ENCODE data around the gene GABRP.
"Not testable (repeated sequence)": the region's sequence is repeated elsewhere in the genome, so short reads cannot be mapped to it uniquely, and the experiment has no call there.

Gene GABRP

DNA sequence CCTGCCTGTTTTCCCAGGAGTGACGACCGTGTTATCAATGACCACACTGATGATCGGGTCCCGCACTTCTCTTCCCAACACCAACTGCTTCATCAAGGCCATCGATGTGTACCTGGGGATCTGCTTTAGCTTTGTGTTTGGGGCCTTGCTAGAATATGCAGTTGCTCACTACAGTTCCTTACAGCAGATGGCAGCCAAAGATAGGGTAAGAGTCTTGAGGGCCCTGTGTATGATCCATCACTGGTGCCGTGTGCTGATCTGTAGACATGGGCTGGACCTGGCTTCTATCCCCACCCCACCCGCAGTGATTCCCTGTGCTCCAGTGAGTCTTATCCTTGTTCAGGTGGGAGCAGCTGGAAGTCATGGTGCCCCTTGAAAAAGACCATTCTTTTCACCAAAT, 26.0 kb downstream of the GABRP start:
- peak; percentile 45 for DNase-seq

DNA sequence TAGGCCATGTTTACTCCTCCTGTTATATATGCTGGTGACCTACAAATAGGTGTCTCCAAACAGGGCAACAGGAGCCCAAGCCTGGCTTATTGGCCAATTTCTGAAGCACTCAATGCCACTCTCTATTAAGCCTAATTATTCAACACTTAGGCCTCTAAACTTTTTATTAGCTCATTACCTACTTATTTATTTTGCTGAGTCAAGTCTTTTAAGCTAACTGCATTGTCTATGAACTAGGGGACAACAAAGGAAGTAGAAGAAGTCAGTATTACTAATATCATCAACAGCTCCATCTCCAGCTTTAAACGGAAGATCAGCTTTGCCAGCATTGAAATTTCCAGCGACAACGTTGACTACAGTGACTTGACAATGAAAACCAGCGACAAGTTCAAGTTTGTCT, 28.2 kb downstream of the GABRP start:
- no peak for DNase-seq

- DNase-seq, result no peak
Observed at GRCh38 chr5:170813231-170813630, 29.7 kb downstream of the GABRP start.

DNA sequence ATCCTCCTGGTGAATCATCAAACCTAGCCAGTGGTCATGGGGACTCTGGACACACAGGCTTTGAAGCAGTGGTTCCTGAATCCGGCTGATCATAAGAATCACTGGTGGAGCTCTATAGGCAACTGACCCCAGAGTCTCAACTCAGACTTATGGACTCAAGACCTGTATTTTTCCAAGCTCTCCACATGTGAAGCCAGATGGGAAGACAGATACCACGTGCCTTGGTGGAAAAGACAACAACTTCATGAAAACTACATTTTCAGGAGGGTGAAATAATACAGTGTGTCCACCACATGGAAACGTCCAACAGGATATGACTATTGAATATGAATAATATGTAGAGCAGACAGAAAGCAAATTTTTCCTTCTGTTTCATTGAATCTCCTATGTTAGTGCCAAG, 33.7 kb downstream of the GABRP start:
- no peak for DNase-seq

GRCh38 chr5:170818232-170818631, 34.7 kb downstream of the GABRP start:
- no peak for DNase-seq

- DNase-seq, result no peak
Observed at GRCh38 chr5:170819824-170820223, 36.3 kb downstream of the GABRP start.

DNA sequence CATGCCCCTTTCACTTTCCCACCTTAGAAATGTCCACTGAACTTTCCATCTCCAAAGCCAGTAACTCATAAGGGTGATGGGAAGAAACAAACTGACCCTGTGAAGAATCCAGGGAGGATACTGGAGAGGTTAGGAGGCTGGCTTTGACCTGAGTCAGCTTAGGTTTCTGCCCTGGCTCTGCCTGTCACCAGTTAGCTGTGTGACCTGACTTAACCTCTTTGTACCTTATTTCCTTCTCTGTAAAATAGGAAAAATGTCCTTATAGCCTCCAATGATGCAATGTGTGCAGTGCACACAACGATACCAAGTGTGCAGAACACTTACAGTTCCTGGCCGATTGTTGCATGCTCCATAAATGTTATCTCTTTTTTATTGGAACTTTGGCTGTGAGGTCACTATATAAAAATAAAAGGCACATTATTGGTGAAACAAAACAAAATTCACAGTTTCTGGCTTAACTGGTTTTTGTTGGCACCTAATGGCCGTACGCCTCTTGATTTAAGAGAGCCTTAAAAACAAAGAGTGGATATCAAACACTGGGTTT, 37.8 kb downstream of the GABRP start:
- DNase-seq, result no peak

GRCh38 chr5:170826117-170826516, 42.6 kb downstream of the GABRP start:
- DNase-seq, result no peak

- DNase-seq, result no peak
Observed at GRCh38 chr5:170832241-170832640, 48.7 kb downstream of the GABRP start.

- not testable (repeated sequence) for DNase-seq
Observed at GRCh38 chr5:170833981-170834380, 50.5 kb downstream of the GABRP start.

- no peak for DNase-seq
Observed at GRCh38 chr5:170836226-170836625, 52.7 kb downstream of the GABRP start.

- no peak for DNase-seq
Observed at GRCh38 chr5:170843870-170844269, 60.3 kb downstream of the GABRP start.

DNA sequence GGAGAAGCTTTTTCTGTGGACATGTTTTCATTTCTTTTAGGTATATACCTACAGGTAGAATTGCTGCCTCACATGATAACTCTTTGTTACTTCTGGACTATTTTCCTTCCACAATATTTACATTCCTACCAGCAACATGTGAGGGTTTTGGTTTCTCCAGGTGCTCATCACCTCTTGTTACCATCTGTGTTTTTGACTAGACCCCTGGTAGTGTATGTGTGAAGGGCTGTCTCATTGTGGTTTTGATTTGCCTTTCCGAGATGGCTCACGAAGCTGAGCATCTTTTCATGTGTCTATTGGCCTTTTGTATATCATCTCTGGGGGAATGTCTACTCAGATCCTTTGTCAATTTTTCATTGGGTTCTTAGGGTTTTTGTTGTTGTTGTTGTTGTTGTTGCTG, 61.1 kb downstream of the GABRP start:
- DNase-seq, result no peak

DNA sequence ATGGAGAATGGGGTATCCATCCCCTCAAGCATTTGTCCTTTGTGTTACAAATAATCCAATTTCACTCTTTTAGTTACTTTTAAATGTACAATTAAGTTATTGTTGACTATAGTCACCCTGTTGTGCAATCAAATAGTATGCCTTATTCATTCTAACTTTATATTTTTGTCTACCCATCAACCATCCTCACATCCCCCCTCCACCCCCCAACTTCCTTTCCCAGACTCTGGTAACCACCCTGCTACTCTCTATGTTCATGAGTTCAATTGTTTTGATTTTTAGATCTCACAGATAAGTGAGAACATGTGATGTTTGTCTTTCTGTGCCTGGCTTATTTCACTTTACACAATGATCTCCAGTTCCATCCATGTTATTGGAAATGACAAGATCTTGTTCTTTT, 62.9 kb downstream of the GABRP start:
- DNase-seq, result no peak

- no peak for DNase-seq
Observed at GRCh38 chr5:170846846-170847245, 63.3 kb downstream of the GABRP start.

GRCh38 chr5:170848033-170848432, 64.5 kb downstream of the GABRP start:
- DNase-seq, result no peak

GRCh38 chr5:170849374-170849773, 65.8 kb downstream of the GABRP start:
- DNase-seq, result no peak

DNA sequence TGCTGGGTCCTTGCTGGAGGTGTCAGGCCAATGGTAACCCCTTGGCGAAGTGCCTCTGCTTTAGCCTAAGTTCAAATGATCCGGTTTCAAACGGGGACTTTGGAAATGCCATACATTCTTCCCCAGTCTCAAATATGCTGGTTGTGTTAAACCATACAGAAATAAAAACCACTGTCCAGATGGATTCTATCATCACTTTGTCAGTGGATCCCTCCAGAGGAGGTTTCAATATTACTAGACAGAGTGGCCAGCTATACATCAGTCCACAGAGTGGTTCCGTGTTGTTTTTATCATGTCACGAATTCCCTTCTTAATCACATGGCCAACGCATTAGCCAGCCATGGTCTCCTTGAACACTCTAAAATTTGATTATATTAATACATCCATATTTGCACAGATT, 71.0 kb downstream of the GABRP start:
- no peak for DNase-seq

GRCh38 chr5:170857066-170857465, 73.5 kb downstream of the GABRP start:
- no peak for DNase-seq

GRCh38 chr5:170860415-170860814, 76.9 kb downstream of the GABRP start:
- DNase-seq, result no peak

- DNase-seq, result no peak
Observed at GRCh38 chr5:170860818-170861666, 77.5 kb downstream of the GABRP start.

GRCh38 chr5:170861667-170861916, 78.1 kb downstream of the GABRP start:
- DNase-seq, result no peak

DNA sequence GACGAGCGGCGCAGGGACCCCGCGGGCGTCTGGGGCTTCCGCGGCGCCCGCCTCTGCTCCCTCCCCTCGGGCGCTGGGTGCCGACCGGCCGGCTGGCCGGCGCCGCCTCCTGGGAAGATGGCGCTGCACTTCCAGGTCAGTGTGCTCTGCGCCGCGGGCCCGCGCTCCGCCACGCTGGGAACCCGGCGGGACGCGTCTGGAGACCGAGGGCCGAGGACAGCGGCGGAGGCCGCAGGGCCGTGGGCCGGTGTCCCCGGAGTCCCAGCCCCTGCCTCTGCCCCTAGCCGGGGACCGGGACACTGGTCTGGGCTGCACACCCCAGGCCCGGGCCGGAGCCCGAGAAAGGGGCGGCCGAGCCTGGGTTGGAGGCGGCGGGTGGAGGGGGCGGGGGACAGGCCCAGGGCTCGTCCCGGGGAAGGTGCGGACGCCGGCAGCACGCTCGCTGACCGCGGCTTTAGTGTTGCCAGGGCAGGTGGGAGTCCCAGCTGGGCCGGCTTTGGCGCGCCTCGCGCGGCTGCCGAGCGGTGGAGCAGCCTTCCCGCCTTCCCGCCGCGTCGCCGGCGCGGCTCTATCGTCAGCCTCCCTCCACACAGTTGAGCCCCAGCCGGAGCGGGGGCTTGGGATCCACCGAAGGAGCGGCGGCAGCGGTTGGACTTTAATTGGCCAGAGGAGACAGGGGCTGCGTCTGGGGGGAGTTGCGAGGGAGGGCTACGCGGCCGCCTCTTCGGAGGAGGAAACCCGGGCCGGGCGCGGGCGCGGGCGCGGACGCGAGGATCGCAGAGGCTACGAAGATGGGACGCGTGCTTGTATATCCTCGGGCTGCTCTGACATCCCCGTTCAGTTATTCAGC, 78.6 kb downstream of the GABRP start, which contains the start of gene RANBP17:
RANBP17 (plus strand) TSS at position 102 of the 850 bp plus-strand sequence.
- DNase-seq, result no peak

- no peak for DNase-seq
Observed at GRCh38 chr5:170863646-170864045, 80.1 kb downstream of the GABRP start.
